Liver (tissue), 9 donors: ENCODE results near the gene CDH13. TPM values are rescaled to one million over a fixed set of nuclear protein-coding genes. Genes with fewer than 3 reads are reported as not detected.

ENCODE experiments used
- DNase-seq: peaks from one replicate; pipeline ENCODE4 v3.0.0-alpha.2; 2017; ENCODE audit warnings: low spot score
- H3K27ac ChIP-seq, 2 donors: one replicate each; pipeline ENCODE4 v1.7.0; 2013; ENCODE audit warnings: inconsistent platforms in 2 of 2, low read length in 2 of 2, control low read depth in 1 of 2, low read depth in 1 of 2, mild to moderate bottlenecking in 1 of 2
- H3K27me3 ChIP-seq, 4 donors: one replicate each; pipeline versions ENCODE4 v1.6.1 to v1.7.0; 2013; ENCODE audit warnings: low read length in 3 of 4, inconsistent platforms in 1 of 4, mild to moderate bottlenecking in 1 of 4, moderate library complexity in 1 of 4; ENCODE audit not compliant: control insufficient read depth in 4 of 4, insufficient read depth in 4 of 4
- H3K36me3 ChIP-seq, 4 donors: one replicate each; pipeline versions ENCODE4 v1.6.1 to v1.7.0; 2013; ENCODE audit warnings: low read length in 3 of 4, mild to moderate bottlenecking in 3 of 4, low read depth in 1 of 4, moderate library complexity in 1 of 4; ENCODE audit not compliant: control insufficient read depth in 4 of 4, insufficient read depth in 3 of 4
- H3K4me1 ChIP-seq, 4 donors: one replicate each; pipeline versions ENCODE4 v1.6.1 to v1.7.0; 2013; ENCODE audit warnings: low read length in 3 of 4, mild to moderate bottlenecking in 3 of 4, moderate library complexity in 1 of 4; ENCODE audit not compliant: control insufficient read depth in 4 of 4, insufficient read depth in 4 of 4
- H3K4me3 ChIP-seq, 3 donors: one replicate each; pipeline versions ENCODE4 v1.6.1 to v1.7.0; 2013; ENCODE audit warnings: low read length in 3 of 3, control low read depth in 1 of 3, low read depth in 1 of 3, mild to moderate bottlenecking in 1 of 3
- H3K9ac ChIP-seq, 2 donors: one replicate each; pipeline ENCODE4 v1.7.0; 2013; ENCODE audit warnings: low read length in 2 of 2, mild to moderate bottlenecking in 2 of 2, moderate library complexity in 2 of 2, control low read depth in 1 of 2, low read depth in 1 of 2
- H3K9me3 ChIP-seq, 4 donors: one replicate each; pipeline versions ENCODE4 v1.6.1 to v1.7.0; 2013; ENCODE audit warnings: low read length in 3 of 4; ENCODE audit not compliant: control insufficient read depth in 4 of 4
- EGR1 ChIP-seq, 2 donors: IDR thresholded peaks; 2 replicates each; pipeline ENCODE4 v1.6.1; 2016 to 2018; ENCODE audit warnings: antibody characterized with exemption in 2 of 2, low read depth in 2 of 2
- FOXA1 ChIP-seq: IDR thresholded peaks from 2 replicates; pipeline ENCODE4 v1.6.1; 2016; ENCODE audit warnings: antibody characterized with exemption
- HNF4A ChIP-seq, 2 donors: conservative IDR thresholded peaks; 2 replicates each; pipeline ENCODE4 v1.6.1; 2016; ENCODE audit warnings: antibody characterized with exemption in 2 of 2, mild to moderate bottlenecking in 2 of 2
- HNF4G ChIP-seq: IDR thresholded peaks from 2 replicates; pipeline ENCODE4 v1.6.1; 2016; ENCODE audit warnings: antibody characterized with exemption
- JUND ChIP-seq, 2 donors: IDR thresholded peaks; 2 replicates each; pipeline ENCODE4 v1.6.1; 2016; ENCODE audit warnings: antibody characterized with exemption in 2 of 2
- NR2F2 ChIP-seq: IDR thresholded peaks from 2 replicates; pipeline ENCODE4 v1.6.1; 2016; ENCODE audit warnings: antibody characterized with exemption
- RAD21 ChIP-seq, 2 donors: IDR thresholded peaks; 2 replicates each; pipeline ENCODE4 v1.6.1; 2016; ENCODE audit warnings: antibody characterized with exemption in 2 of 2, mild to moderate bottlenecking in 2 of 2
- RXRA ChIP-seq, 2 donors: IDR thresholded peaks; 2 replicates each; pipeline ENCODE4 v1.6.1; 2017 to 2018; ENCODE audit warnings: antibody characterized with exemption in 2 of 2, mild to moderate bottlenecking in 1 of 2
- SP1 ChIP-seq: IDR thresholded peaks from 2 replicates; pipeline ENCODE4 v1.6.1; 2018; ENCODE audit warnings: antibody characterized with exemption, mild to moderate bottlenecking
- TAF1 ChIP-seq: conservative IDR thresholded peaks from 2 replicates; pipeline ENCODE4 v1.6.1; 2016; ENCODE audit warnings: antibody characterized with exemption, mild to moderate bottlenecking
- YY1 ChIP-seq: IDR thresholded peaks from 2 replicates; pipeline ENCODE4 v1.6.1; 2016; ENCODE audit warnings: antibody characterized with exemption, mild to moderate bottlenecking
- WGBS: extraction: QIAGEN DNeasy Blood & Tissue Kit; methylation state at CpG from one replicate; pipeline ENCODE4 v1.1.7; 2013; 5-methylcytosine and 5-hydroxymethylcytosine counted together
- polyA plus RNA-seq, 2 donors: library from polyadenylated mRNA; stranded (reverse) in 1 of 2; unstranded in 1 of 2; fragments of 200-250 nt in 1 of 2; fragments of >200 nt in 1 of 2; fragmentation: Nextera tagmentation in 1 of 2; extraction: Ambion mirVana in 1 of 2; gene quantifications; one replicate each; pipeline versions ENCODE4 v1.2.1 to v1.2.3, GENCODE V29; 2013 to 2015
- total RNA-seq, 2 donors: library from RNA; depleted of rRNA; stranded (reverse); fragments of >200 nt; gene quantifications; one replicate each; pipeline ENCODE4 v1.2.3, GENCODE V29; 2014
- TF ChIP-seq, protein P1 (sequence below): IDR thresholded peaks from 2 replicates; pipeline ENCODE4 v1.6.1; 2016; ENCODE audit warnings: antibody characterized with exemption
- TF ChIP-seq, protein P2 (sequence below): IDR thresholded peaks from 2 replicates; pipeline ENCODE4 v1.6.1; 2016; ENCODE audit warnings: antibody characterized with exemption
- TF ChIP-seq, protein P3 (sequence below): IDR thresholded peaks from 2 replicates; pipeline ENCODE4 v1.6.1; 2016; ENCODE audit warnings: antibody characterized with exemption
- TF ChIP-seq, protein P4 (sequence below): fragments of 150-350 bp; IDR thresholded peaks from 2 replicates; pipeline ENCODE4 v1.5.1; 2017; ENCODE audit warnings: improper control_type of control experiment, low read depth, low read length; ENCODE audit not compliant: missing input control
- TF ChIP-seq, protein P5 (sequence below): IDR thresholded peaks from 2 replicates; pipeline ENCODE4 v1.6.1; 2016; ENCODE audit warnings: antibody characterized with exemption, mild to moderate bottlenecking
- donor health status: healthy.
- donor health status: healthy.
- donor health status: healthy.
- donor health status: healthy.
- donor health status: healthy.

CDH13 gene
- total and polyA plus RNA-seq, 4 donors = 0.21 to 1.5 (median 0.58) TPM

DNA sequence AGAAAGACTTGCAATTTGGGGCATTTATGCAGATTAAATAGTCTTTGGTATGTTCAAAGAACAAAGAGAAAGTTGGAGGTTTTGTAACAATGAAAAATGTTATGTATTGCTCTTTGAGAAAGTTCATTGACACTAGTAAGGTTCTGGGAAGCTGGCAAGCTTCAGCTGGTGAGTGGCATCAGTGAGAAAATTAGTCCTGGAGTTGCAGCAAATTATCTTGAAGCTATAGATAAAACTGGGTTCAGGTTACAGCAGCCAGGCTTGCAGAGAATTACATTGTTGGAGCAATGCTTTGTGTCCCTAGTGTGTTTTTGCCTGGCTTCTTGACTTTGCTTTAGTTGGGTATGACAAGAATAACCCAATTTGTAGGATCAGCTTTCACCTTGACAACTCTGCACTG is 221.2 kb downstream of the CDH13 start (continued):
- TF ChIP-seq, protein P1, sequence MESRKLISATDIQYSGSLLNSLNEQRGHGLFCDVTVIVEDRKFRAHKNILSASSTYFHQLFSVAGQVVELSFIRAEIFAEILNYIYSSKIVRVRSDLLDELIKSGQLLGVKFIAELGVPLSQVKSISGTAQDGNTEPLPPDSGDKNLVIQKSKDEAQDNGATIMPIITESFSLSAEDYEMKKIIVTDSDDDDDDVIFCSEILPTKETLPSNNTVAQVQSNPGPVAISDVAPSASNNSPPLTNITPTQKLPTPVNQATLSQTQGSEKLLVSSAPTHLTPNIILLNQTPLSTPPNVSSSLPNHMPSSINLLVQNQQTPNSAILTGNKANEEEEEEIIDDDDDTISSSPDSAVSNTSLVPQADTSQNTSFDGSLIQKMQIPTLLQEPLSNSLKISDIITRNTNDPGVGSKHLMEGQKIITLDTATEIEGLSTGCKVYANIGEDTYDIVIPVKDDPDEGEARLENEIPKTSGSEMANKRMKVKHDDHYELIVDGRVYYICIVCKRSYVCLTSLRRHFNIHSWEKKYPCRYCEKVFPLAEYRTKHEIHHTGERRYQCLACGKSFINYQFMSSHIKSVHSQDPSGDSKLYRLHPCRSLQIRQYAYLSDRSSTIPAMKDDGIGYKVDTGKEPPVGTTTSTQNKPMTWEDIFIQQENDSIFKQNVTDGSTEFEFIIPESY = no peak

DNA sequence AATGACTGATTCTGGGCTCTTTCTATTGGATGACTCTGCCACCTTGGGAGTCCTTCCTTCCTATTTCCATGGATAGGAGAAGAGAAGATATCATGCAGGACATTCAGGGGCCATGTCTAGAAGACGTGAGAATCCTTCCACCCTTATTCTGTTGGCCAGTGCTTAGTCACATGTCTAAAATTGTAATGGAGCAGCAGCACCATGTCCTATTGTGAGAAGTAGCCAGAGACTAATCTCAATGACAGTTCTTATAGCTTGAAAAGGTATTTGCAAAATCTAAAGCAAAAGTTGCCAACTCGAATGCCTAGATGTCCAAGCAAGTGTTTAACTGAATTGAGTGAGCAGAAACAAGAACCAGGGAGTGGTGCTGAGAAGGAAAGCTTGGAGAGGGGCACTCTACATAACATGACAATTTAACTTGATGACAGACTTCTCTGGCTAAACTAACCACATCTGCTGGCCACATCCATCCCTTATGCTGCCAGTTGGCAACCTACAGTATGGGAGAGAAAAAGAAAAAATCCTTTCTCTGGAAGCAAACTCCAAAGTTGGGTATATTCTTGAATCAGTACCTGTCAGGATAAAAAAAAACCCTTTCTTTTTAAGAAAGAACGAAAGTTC is 225.7 kb downstream of the CDH13 start:
- no peak overlapping the region for H3K4me3 ChIP-seq
- no peak overlapping the region for H3K27ac ChIP-seq
- TF ChIP-seq HNF4G (no peak), YY1 (no peak), TAF1 (no peak), SP1 (no peak), EGR1 (IDR thresholded peaks at IDR 0.05; ENCODE audit: low read depth in 2 of 2) (no peak), FOXA1 (no peak), JUND (IDR thresholded peaks at IDR 0.05) (no peak), RXRA (IDR thresholded peaks at IDR 0.05) (no peak), RAD21 (IDR thresholded peaks at IDR 0.05) (no peak)
- TF ChIP-seq, protein P2, sequence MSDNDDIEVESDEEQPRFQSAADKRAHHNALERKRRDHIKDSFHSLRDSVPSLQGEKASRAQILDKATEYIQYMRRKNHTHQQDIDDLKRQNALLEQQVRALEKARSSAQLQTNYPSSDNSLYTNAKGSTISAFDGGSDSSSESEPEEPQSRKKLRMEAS = no peak
- TF ChIP-seq, protein P3, sequence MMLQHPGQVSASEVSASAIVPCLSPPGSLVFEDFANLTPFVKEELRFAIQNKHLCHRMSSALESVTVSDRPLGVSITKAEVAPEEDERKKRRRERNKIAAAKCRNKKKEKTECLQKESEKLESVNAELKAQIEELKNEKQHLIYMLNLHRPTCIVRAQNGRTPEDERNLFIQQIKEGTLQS = no peak
- TF ChIP-seq, protein P1 = no peak
- no peaks in the 10 kb centered on the region for H3K9me3 ChIP-seq
- no peak for DNase-seq
- 40% methylated on average over 3 of the region's 3 CpGs for WGBS
- H3K27me3 ChIP-seq = peaks cover 0 to 2% (median 0%) of the 10 kb centered on the region in 4 donors
- H3K4me1 ChIP-seq = no peaks in the 10 kb centered on the region
- H3K36me3 ChIP-seq = no peaks in the 10 kb centered on the region
- H3K9ac ChIP-seq = no peak overlapping the region

DNA sequence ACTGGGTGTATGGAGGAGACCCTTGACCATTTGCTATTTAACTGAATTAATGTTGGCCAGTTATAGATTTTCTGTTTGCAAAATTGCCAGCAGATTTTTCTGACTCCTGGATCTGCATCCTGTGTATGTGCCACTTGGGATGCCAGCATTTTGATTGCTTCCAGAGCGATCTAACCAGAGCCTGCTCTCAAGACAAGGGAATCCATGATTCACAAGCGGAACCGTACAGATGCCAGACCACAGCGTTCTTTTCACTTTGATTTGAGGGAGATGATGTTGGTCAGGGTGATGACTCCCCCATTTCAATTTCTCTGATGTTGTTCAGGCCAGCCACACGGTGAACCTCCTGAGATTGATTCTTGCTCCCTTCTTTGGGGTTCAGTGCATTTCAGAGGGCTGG is 228.7 kb downstream of the CDH13 start:
- H3K9me3 ChIP-seq = no peaks in the 10 kb centered on the region
- H3K4me1 ChIP-seq = no peaks in the 10 kb centered on the region
- H3K27me3 ChIP-seq = peaks cover 0 to 2% (median 0%) of the 10 kb centered on the region in 4 donors
- no peak for DNase-seq
- H3K9ac ChIP-seq = no peak overlapping the region
- H3K36me3 ChIP-seq = no peaks in the 10 kb centered on the region
- H3K27ac ChIP-seq = no peak overlapping the region
- H3K4me3 ChIP-seq = no peak overlapping the region
- 84% methylated on average over 5 of the region's 5 CpGs for WGBS
- TF ChIP-seq NR2F2 = no peak
- TF ChIP-seq JUND (IDR thresholded peaks at IDR 0.05) = no peak
- no peak for TF ChIP-seq RAD21 (IDR thresholded peaks at IDR 0.05)
- TF ChIP-seq TAF1 = no peak
- TF ChIP-seq, protein P2 = no peak
- no peak for TF ChIP-seq RXRA (IDR thresholded peaks at IDR 0.05)
- TF ChIP-seq YY1 = no peak
- TF ChIP-seq, protein P4, sequence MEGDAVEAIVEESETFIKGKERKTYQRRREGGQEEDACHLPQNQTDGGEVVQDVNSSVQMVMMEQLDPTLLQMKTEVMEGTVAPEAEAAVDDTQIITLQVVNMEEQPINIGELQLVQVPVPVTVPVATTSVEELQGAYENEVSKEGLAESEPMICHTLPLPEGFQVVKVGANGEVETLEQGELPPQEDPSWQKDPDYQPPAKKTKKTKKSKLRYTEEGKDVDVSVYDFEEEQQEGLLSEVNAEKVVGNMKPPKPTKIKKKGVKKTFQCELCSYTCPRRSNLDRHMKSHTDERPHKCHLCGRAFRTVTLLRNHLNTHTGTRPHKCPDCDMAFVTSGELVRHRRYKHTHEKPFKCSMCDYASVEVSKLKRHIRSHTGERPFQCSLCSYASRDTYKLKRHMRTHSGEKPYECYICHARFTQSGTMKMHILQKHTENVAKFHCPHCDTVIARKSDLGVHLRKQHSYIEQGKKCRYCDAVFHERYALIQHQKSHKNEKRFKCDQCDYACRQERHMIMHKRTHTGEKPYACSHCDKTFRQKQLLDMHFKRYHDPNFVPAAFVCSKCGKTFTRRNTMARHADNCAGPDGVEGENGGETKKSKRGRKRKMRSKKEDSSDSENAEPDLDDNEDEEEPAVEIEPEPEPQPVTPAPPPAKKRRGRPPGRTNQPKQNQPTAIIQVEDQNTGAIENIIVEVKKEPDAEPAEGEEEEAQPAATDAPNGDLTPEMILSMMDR = no peak
- TF ChIP-seq, protein P5, sequence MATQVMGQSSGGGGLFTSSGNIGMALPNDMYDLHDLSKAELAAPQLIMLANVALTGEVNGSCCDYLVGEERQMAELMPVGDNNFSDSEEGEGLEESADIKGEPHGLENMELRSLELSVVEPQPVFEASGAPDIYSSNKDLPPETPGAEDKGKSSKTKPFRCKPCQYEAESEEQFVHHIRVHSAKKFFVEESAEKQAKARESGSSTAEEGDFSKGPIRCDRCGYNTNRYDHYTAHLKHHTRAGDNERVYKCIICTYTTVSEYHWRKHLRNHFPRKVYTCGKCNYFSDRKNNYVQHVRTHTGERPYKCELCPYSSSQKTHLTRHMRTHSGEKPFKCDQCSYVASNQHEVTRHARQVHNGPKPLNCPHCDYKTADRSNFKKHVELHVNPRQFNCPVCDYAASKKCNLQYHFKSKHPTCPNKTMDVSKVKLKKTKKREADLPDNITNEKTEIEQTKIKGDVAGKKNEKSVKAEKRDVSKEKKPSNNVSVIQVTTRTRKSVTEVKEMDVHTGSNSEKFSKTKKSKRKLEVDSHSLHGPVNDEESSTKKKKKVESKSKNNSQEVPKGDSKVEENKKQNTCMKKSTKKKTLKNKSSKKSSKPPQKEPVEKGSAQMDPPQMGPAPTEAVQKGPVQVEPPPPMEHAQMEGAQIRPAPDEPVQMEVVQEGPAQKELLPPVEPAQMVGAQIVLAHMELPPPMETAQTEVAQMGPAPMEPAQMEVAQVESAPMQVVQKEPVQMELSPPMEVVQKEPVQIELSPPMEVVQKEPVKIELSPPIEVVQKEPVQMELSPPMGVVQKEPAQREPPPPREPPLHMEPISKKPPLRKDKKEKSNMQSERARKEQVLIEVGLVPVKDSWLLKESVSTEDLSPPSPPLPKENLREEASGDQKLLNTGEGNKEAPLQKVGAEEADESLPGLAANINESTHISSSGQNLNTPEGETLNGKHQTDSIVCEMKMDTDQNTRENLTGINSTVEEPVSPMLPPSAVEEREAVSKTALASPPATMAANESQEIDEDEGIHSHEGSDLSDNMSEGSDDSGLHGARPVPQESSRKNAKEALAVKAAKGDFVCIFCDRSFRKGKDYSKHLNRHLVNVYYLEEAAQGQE = no peak
- no peak for TF ChIP-seq FOXA1
- TF ChIP-seq, protein P3 = no peak
- TF ChIP-seq HNF4A (conservative IDR thresholded peaks at IDR 0.05) = no peak
- TF ChIP-seq, protein P1 = no peak
- no peak for TF ChIP-seq HNF4G
